ENCODE results near the gene BBC3.
A peak's percentile ranks its signal among the peaks of the same experiment; 100 is the strongest.

BBC3 gene

DNA sequence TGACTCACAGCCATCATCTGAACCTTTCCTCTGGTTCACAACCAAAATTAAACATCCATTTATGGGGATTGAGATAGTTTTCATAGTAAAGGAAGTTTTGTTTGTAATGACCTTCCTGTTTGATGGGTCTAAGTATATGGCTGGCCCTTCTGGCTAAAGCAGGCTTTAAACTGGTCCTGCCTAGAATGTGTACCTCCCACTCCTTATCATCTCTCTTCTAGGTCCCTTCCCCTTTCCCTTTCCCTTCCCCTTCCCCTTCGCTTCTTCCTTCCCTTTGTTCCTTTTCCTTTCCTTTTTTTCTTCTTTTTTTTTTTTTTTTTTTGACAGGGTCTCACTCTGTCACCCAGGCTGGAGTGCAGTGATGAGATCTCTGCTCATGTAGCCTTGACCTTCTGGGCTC, 35.6 kb downstream of the BBC3 start:
- no peak for DNase-seq (ENCODE audit: low read depth)

DNA sequence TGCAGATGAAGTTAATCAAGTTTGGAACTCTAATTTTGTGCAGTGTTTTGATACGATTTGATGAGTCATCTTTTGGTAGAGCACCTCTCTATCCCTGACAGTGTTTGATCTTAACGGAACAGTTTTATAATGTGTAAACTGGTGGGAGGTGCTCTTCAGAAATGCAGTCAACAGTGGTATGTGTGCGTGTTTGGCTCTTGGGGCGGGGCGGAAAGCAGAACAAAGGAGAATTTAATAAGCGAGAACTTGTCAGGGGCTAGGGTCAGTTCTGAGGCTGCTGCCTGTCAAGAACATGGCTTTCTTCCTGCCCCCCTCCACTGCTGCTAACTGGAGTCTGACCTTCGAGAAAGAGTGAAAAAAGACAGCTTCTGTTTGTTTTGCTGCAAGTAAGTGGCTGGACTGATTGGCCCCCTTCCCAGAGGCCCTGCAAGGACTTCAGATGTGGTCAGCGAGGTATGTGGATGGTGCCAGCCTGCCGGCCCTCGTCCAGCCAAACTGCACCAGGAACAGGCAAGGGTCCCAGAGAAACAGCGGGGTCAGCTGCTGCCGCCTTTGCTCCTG, 40.8 kb downstream of the BBC3 start:
- no peak for DNase-seq (ENCODE audit: low read depth)

DNA sequence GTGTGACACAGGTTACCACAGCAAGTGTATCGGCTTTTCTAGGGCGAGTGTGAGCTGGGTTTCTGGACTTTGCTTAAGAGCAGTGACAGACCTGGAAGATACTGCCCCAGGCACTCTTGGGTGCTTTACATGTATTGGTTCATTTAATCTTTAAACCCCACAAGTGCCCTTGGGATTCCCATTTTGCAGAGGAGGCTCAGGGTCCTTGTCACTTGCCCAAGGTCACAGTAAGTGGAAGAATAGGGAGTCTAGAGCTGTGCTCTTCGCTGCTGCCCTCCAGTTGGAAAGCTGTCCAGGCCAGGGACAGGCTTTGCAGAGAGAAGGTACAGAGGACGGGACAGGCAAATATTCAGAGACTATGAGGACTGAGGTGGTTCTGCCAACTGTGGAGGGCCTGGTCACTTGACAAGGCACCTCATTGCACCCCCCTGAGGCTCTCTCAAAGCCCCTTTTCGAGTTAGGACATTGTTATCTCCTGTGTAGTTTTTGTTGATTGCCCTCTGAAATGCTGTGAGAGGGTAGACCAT, 42.4 kb downstream of the BBC3 start:
- no peak for DNase-seq (ENCODE audit: low read depth)

DNA sequence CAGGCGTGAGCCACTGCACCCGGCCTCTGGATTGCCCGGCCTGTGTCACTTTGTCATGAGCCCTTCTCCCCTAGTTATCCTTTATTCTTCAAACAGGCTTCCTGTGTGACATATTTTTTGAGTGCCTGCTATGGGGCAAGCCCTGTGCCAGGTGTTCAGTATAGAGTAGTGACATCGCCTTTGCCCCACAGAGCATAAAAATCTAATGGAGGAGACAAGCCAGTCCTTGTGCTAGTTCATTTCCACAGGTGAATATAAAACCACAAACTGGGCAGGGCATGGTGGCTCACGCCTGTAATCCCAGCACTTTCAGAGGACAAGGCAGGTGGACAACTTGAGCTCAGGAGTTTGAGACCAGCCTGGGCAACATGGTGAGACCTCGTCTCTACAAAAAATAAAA, 43.2 kb downstream of the BBC3 start:
- no peak for DNase-seq (ENCODE audit: low read depth)

DNA sequence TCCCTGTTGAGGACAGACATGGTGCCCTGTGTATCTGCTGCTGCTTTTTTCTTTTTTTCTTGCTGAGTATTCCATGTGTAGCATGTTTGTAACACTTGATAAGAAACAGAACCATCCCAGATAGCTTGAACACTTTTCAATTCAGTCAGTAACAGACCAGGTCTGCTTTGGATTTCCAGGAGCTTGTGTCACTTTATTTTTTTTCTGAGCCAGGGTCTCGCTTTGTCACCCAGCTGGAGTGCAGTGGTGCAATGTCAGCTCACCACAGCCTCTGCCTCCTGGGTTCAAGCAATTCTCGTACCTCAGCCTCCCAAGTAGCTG, 43.7 kb downstream of the BBC3 start:
- DNase-seq (ENCODE audit: low read depth): no peak

DNA sequence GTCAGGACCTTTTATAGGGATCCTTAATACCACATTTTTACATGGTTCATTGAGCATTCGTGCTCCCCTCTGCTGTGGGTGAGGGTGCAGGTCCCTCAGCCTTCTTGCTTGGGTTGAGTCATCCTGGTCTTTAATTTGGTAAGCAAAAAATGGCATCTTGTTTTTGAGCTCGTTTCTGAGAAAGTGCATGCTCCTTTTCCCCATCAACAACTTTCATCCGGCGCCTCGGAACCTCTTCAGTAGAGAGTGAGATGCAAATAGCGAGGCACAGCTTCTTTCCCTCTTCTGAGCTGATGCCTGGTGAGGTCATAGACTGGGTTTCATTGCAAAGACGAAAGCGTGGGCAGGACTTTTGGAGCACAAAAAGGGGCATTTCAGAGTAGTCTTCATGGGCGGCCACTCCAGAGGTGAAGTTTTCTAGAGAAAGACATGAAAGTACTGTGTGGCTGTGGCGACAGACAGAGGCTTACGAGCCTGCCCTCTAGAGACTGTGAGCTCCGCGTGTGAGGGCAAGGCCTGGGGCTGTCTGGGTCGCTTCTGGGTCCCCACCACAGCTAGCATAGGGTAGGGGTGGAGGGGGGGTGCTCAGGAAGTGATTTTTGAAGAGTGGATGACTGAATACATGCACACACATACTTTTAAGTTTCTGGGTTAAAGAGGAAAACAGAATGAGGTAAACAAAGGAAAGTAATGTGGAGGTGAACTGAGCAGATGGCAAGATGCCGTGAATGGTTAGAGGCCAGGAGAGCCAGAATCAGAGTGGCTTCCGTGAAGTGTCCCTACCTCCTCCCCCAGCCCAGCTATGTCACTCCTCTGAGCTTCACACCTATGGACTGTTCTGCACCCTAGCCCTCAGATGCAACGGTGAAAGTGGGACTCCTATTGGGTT, 44.3 kb downstream of the BBC3 start:
- no peak for DNase-seq (ENCODE audit: low read depth)

DNA sequence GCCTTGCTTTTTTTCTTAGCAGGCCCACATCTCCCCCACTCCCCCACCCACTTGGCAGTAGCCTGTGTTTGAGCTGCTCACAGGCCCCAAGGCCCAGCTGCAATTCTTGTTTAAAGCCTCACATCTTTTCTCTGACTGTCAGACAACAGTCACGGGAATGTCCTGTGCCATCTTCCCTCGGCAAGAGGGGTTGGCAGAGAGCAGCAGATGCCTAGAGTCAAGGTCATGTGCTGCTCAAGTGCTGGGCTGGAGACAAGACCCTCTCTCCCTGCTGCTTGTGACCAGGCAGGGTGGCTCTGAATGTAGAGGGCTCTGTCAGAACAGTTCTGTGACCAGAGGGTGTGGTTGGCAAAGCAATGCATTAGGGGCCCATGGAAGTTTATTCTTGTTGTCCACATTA, 47.4 kb downstream of the BBC3 start:
- DNase-seq (ENCODE audit: low read depth): no peak

DNA sequence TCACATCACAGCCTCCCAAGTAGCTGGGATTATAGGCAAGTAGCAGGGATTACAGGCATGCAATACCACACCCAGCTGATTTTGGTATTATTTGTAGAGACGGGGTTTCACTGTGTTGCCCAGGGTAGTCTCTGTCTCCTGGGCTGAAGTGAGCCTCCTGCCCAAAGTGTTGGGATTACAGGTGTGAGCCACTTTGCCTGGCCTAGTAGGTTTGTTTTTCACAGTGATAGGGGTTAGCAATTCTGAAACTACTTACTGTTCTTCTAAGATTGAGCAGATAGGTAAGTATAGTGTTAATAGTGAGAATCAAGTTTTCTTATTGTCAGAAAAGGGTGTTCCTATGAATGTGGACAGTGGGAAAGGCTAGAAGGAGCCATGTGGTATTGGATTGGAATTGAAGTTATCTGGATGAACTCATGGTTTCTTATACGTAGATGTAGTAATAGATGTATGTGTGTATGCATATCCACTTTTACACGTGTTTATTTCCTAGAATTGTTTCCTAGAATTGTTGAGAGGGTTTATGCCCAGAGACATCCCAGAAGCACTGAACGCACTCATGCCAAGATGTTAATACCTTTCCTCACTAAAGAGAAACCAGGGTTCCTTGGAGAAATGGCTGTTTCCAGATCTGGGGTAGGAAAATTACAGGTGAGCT, 51.2 kb downstream of the BBC3 start:
- no peak for DNase-seq (ENCODE audit: low read depth)

DNA sequence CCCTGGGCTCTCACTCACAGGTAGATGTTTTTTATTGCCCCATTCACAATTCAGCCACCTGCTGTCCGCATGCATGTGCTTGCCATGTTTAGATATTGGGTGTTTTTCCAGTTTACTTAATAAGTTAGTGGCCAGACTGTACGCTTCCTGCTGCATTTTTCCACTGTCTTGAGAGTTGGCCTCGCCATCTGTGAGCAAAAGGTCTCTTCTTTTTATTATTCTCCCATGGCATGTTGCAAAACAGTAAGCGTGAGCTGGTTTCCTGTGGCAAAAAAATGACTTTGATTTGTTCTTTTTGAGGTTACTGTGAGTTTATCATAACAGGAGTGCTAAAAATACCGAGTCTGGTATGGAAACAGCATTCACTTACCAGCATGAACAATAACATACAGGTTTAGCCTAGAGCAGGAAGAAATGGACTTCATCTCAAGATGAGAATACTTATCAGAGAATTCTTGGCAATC, 54.3 kb downstream of the BBC3 start:
- peak; percentile 84 for DNase-seq (ENCODE audit: low read depth)

DNA sequence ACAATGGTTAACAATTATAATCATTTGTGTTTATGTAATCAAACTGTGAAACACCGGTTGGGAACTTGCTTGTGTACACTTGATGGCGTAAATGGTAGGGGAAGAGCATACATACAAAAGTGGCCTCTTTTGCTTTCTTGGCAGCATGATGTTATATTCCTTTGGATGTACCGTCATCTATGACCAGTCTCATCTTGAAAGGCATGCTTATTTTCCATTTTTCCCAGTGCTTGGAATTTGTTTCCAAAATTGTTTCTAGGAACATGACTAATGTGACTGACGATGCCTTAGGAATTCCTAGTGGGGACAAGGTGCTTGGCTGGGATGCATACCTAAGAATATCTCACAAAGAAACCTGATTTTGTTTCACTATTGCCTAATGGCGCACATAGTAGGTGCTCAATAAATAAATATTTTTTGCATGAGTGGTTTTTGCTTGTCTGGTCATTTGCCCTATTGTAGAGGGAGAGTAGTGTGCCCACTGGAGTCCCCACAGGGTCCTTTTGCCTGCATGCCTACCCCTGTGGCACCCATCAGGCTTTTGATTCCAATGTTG, 54.9 kb downstream of the BBC3 start:
- no peak for DNase-seq (ENCODE audit: low read depth)

DNA sequence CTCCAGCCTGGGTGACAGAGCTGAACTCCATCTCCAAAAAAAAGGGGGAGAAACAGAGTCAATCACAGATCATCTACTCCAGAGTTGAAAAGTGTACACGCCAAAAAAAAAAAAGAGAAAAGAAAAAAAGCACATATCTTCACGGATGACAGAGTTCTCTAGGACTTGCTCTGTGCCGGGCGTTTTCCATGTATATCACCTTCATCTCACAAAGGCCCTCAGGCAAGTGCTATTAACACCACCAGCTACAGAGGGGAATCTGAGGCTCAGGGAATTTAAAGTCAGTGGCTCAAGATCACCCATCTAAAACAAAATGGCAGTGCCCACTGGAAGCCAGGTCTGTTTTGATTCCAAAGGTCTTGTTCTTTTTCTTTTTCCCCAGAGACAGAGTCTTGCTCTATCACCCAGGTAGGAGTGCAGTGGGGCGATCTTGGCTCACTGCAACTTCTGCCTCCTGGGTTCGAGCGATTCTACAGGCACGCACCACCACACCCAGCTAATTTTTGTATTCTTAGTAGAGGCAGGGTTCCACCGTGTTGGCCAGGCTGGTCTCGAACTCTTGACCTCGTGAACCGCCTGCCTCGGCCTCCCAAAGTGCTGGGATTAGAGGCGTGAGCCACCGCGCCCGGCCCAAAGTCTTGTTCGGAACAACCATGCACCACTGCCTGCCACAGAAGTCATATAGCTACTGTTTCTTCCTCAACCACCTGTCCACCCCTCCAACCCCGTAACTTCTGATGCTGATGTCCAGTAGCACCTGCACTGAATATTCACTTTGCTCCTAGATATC, 58.1 kb downstream of the BBC3 start:
- no peak for DNase-seq (ENCODE audit: low read depth)

All from stromal cell of bone marrow (primary cell).